MCF 10A (cell line): ENCODE results near the gene PCDHA8. TPM values are rescaled to one million over a fixed set of nuclear protein-coding genes. Genes with fewer than 3 reads are reported as not detected.
"Not testable (repeated sequence)": the region's sequence is repeated elsewhere in the genome, so short reads cannot be mapped to it uniquely, and the experiment has no call there.

Experiments used
- Bru-seq: library from RNA; stranded (reverse); fragments of 400-500 nt; gene quantifications from one replicate; lab custom pipeline; 2021; lab: Mats Ljungman, UMichigan
- BruChase-seq, 2 experiments: library from RNA; stranded (reverse); fragments of 400-500 nt; gene quantifications; one replicate each; lab custom pipeline; 2021; lab: Mats Ljungman, UMichigan
- BruUV-seq: library from RNA; stranded (reverse); fragments of 400-500 nt; replicated peaks from 2 replicates; lab custom pipeline; 2021; lab: Mats Ljungman, UMichigan
- CTCF ChIA-PET: fragments of 300-600 bp; sonication (Branson Sonifier 250); formaldehyde crosslinking; extraction: SDS; loops from one replicate; lab custom pipeline; 2021; ENCODE audit warnings: antibody characterized with exemption, inconsistent platforms; lab: Yijun Ruan, JAX
- POLR2A ChIA-PET: fragments of 300-600, 350-650 bp; sonication (Branson Sonifier 250); formaldehyde crosslinking; extraction: SDS; loops from one replicate; lab custom pipeline; 2020; ENCODE audit warnings: antibody characterized with exemption, inconsistent platforms; lab: Yijun Ruan, JAX
- DNase-seq: peaks from one replicate; pipeline ENCODE4 v3.0.0-alpha.2; 2018; ENCODE audit not compliant: unreplicated experiment
- H3K27ac Mint-ChIP-seq: one replicate; pipeline ENCODE4 v1.8.0; 2022; ENCODE audit warnings: mild to moderate bottlenecking, low read depth, mixed read lengths; ENCODE audit not compliant: unreplicated experiment
- H3K27me3 Mint-ChIP-seq: one replicate; pipeline ENCODE4 v1.8.0; 2022; ENCODE audit warnings: mixed read lengths; ENCODE audit not compliant: insufficient read depth, unreplicated experiment
- H3K36me3 Mint-ChIP-seq: one replicate; pipeline ENCODE4 v1.8.0; 2022; ENCODE audit warnings: mild to moderate bottlenecking, moderate library complexity, mixed read lengths; ENCODE audit not compliant: insufficient read depth, unreplicated experiment
- H3K4me1 Mint-ChIP-seq: one replicate; pipeline ENCODE4 v1.8.0; 2022; ENCODE audit warnings: mixed read lengths; ENCODE audit not compliant: insufficient read depth, unreplicated experiment
- H3K4me3 Mint-ChIP-seq: one replicate; pipeline ENCODE4 v1.8.0; 2022; ENCODE audit warnings: mild to moderate bottlenecking, moderate library complexity, mixed read lengths; ENCODE audit not compliant: unreplicated experiment
- H3K9me3 Mint-ChIP-seq: one replicate; pipeline ENCODE4 v1.8.0; 2022; ENCODE audit warnings: mixed read lengths; ENCODE audit not compliant: unreplicated experiment
- CTCF ChIP-seq: fragments of 200-600 bp; IDR thresholded peaks from one replicate; pipeline ENCODE4 v1.8.0; 2022; ENCODE audit warnings: antibody characterized with exemption, mild to moderate bottlenecking; ENCODE audit not compliant: unreplicated experiment
- intact Hi-C: fragments of 100-400 bp; cut with micrococcal nuclease; formaldehyde crosslinking; loops from 2 replicates; pipeline ENCODE4 v1.14.1; 2022
- long read RNA-seq: library from polyadenylated mRNA; stranded (forward); transcript quantifications from one replicate; pipeline ENCODE4 v2.0.0, GENCODE V29; 2022
- total RNA-seq: library from RNA; stranded (reverse); gene quantifications from 2 replicates; pipeline ENCODE4 v1.2.3, GENCODE V29; 2022

PCDHA8 gene
- total RNA-seq (0.25 TPM in 1 of 2 replicates, not detected in the other), Bru-seq, nascent RNA (percentile 29 among the genes with signal in this experiment), BruChase-seq, experiment 1, labeled RNA remaining after a 6-hour chase (percentile 40 among the genes with signal in this experiment), BruChase-seq, experiment 2, labeled RNA remaining after a 2-hour chase (percentile 36 among the genes with signal in this experiment)
- long read RNA-seq, result 0 reads

GRCh38 chr5:140840978-140841962, at the start of gene PCDHA8:
Gene PCDHA8, plus strand, starts transcription at chr5:140841187. Its CDS starts 135 bp downstream, at chr5:140841322.
- intact Hi-C loops, result no loop called here
- H3K4me1 Mint-ChIP-seq, result no peaks in the 10 kb centered on the region
- no peaks in the 10 kb centered on the region for H3K27me3 Mint-ChIP-seq
- ChIA-PET POLR2A (interaction anchor here (0.6 to 1.1 kb wide), 2 partner anchors 21 to 301 kb away, joined by 3 to 4 read pairs; no protein-coding TSS in a partner anchor), CTCF (interaction anchor here (0.6 to 2.8 kb wide), 5 partner anchors 12 to 474 kb away, joined by 3 to 8 read pairs (median 3); no protein-coding TSS in a partner anchor)
- H3K27ac Mint-ChIP-seq, result no peak within 1 kb of the TSS
- TF ChIP-seq CTCF, result peak; percentile 20
- no peak within 1 kb of the TSS for H3K4me3 Mint-ChIP-seq
- BruUV-seq, result no TSS peak
- peaks cover 21% of the 10 kb centered on the region for H3K9me3 Mint-ChIP-seq
- DNase-seq, result peak; percentile 24
- no peaks in the 10 kb centered on the region for H3K36me3 Mint-ChIP-seq

GRCh38 chr5:140794595-140795258, 46.3 kb upstream of the PCDHA8 start, which contains the start of gene PCDHA2:
Gene PCDHA2, plus strand, starts transcription at chr5:140794852.
- CTCF ChIA-PET, result interaction anchor here (0.9 to 1.1 kb wide), 3 partner anchors 11 to 423 kb away, joined by 3 read pairs; no protein-coding TSS in a partner anchor
- POLR2A ChIA-PET, result no interaction called here
- H3K27me3 Mint-ChIP-seq, result no peaks in the 10 kb centered on the region
- H3K9me3 Mint-ChIP-seq, result peaks cover 15% of the 10 kb centered on the region
- no peak for DNase-seq
- no peak within 1 kb of the TSS for H3K27ac Mint-ChIP-seq
- no TSS peak for BruUV-seq
- intact Hi-C loops, result no loop called here
- H3K36me3 Mint-ChIP-seq, result no peaks in the 10 kb centered on the region
- H3K4me3 Mint-ChIP-seq, result no peak within 1 kb of the TSS
- no peaks in the 10 kb centered on the region for H3K4me1 Mint-ChIP-seq
- TF ChIP-seq CTCF, result no peak

GRCh38 chr5:140795259-140795641, 45.7 kb upstream of the PCDHA8 start:
- Mint-ChIP-seq H3K4me3 (no peak overlapping the region), H3K27ac (no peak overlapping the region), H3K27me3 (no peaks in the 10 kb centered on the region), H3K36me3 (no peaks in the 10 kb centered on the region), H3K4me1 (no peaks in the 10 kb centered on the region), H3K9me3 (peaks cover 15% of the 10 kb centered on the region)
- TF ChIP-seq CTCF, result no peak
- BruUV-seq, result no TSS peak
- DNase-seq, result no peak
- ChIA-PET CTCF (interaction anchor here (0.9 to 1.1 kb wide), 2 partner anchors 11 to 422 kb away, joined by 3 read pairs; no protein-coding TSS in a partner anchor), POLR2A (no interaction called here)
- intact Hi-C loops, result no loop called here

GRCh38 chr5:140796072-140796717, 44.8 kb upstream of the PCDHA8 start:
- CTCF ChIA-PET, result interaction anchor here (1.1 kb wide), 1 partner anchor 421 kb away, joined by 3 read pairs; no protein-coding TSS in a partner anchor
- H3K4me3 Mint-ChIP-seq, H3K4me1 Mint-ChIP-seq, H3K36me3 Mint-ChIP-seq, intact Hi-C loops, BruUV-seq, H3K27ac Mint-ChIP-seq, H3K27me3 Mint-ChIP-seq, POLR2A ChIA-PET, DNase-seq: not testable (repeated sequence)
- H3K9me3 Mint-ChIP-seq, result peaks cover 15% of the 10 kb centered on the region
